ENCODE data around the gene PARD3.

The PARD3 gene

GRCh38 chr10:34612938-34613337 is 202.2 kb downstream of the PARD3 start:
- Histone ChIP-seq H3K27me3 (ENCODE audit: control insufficient read depth, low read length) (no peaks in the 10 kb centered on the region), H3K4me3 (ENCODE audit: low read length) (peak overlapping the region; percentile 1), H3K27ac (ENCODE audit: low read depth, low read length) (peak overlapping the region; percentile 96), H3K4me1 (ENCODE audit: control insufficient read depth, low read length) (peaks cover 81% of the 10 kb centered on the region), H3F3A (ENCODE audit: control insufficient read depth, insufficient read depth) (peaks cover 8% of the 10 kb centered on the region), H3K9me3 (ENCODE audit: control insufficient read depth, insufficient read depth, low read length) (no peaks in the 10 kb centered on the region), H3K4me2 (ENCODE audit: low read length) (peak overlapping the region; percentile 48), H3K36me3 (ENCODE audit: control insufficient read depth, low read length) (no peaks in the 10 kb centered on the region), H4K20me1 (ENCODE audit: control insufficient read depth, insufficient read depth, low read depth, low read length) (no peaks in the 10 kb centered on the region), H3K79me2 (ENCODE audit: control insufficient read depth, low read length) (no peaks in the 10 kb centered on the region), H3K9me2 (replicated peaks; ENCODE audit: control insufficient read depth, low read length) (no peaks in the 10 kb centered on the region)
- TF ChIP-seq CTCF (IDR thresholded peaks at IDR 0.05; ENCODE audit: low read depth, low read length, poor library complexity, severe bottlenecking) (no peak), EZH2phosphoT487 (IDR thresholded peaks at IDR 0.05; ENCODE audit: borderline replicate concordance, low read length) (no peak)

- Histone ChIP-seq H3K4me3 (ENCODE audit: low read length) (no peak overlapping the region), H3K27ac (ENCODE audit: low read depth, low read length) (no peak overlapping the region), H3K36me3 (ENCODE audit: control insufficient read depth, low read length) (no peaks in the 10 kb centered on the region), H3K4me2 (ENCODE audit: low read length) (peak overlapping the region; percentile 19; the same call in 1 of the 2 replicates), H3K79me2 (ENCODE audit: control insufficient read depth, low read length) (no peaks in the 10 kb centered on the region), H3K4me1 (ENCODE audit: control insufficient read depth, low read length) (peaks cover 78% of the 10 kb centered on the region), H3K9me3 (ENCODE audit: control insufficient read depth, insufficient read depth, low read length) (no peaks in the 10 kb centered on the region), H3F3A (ENCODE audit: control insufficient read depth, insufficient read depth) (peaks cover 8% of the 10 kb centered on the region), H3K9me2 (replicated peaks; ENCODE audit: control insufficient read depth, low read length) (no peaks in the 10 kb centered on the region), H3K27me3 (ENCODE audit: control insufficient read depth, low read length) (no peaks in the 10 kb centered on the region), H4K20me1 (ENCODE audit: control insufficient read depth, insufficient read depth, low read depth, low read length) (no peaks in the 10 kb centered on the region)
- TF ChIP-seq CTCF (IDR thresholded peaks at IDR 0.05; ENCODE audit: low read depth, low read length, poor library complexity, severe bottlenecking) (no peak), EZH2phosphoT487 (IDR thresholded peaks at IDR 0.05; ENCODE audit: borderline replicate concordance, low read length) (no peak)
These were observed 202.7 kb downstream of the PARD3 start for GRCh38 chr10:34612446-34612845.

- no peaks in the 10 kb centered on the region for H3K27me3 ChIP-seq (ENCODE audit: control insufficient read depth, low read length)
- peaks cover 49% of the 10 kb centered on the region for H3K4me1 ChIP-seq (ENCODE audit: control insufficient read depth, low read length)
- no peaks in the 10 kb centered on the region for H3F3A ChIP-seq (ENCODE audit: control insufficient read depth, insufficient read depth)
- no peaks in the 10 kb centered on the region for H3K79me2 ChIP-seq (ENCODE audit: control insufficient read depth, low read length)
- H3K36me3 ChIP-seq (ENCODE audit: control insufficient read depth, low read length), result no peaks in the 10 kb centered on the region
- no peak overlapping the region for H3K4me3 ChIP-seq (ENCODE audit: low read length)
- no peaks in the 10 kb centered on the region for H3K9me3 ChIP-seq (ENCODE audit: control insufficient read depth, insufficient read depth, low read length)
- no peaks in the 10 kb centered on the region for H4K20me1 ChIP-seq (ENCODE audit: control insufficient read depth, insufficient read depth, low read depth, low read length)
- TF ChIP-seq EZH2phosphoT487 (IDR thresholded peaks at IDR 0.05; ENCODE audit: borderline replicate concordance, low read length) (no peak), CTCF (IDR thresholded peaks at IDR 0.05; ENCODE audit: low read depth, low read length, poor library complexity, severe bottlenecking) (no peak)
- no peak overlapping the region for H3K4me2 ChIP-seq (ENCODE audit: low read length)
- H3K9me2 ChIP-seq (replicated peaks; ENCODE audit: control insufficient read depth, low read length), result no peaks in the 10 kb centered on the region
- H3K27ac ChIP-seq (ENCODE audit: low read depth, low read length), result no peak overlapping the region
These were observed 205.7 kb downstream of the PARD3 start for GRCh38 chr10:34609287-34609940.
